Cardiac fibroblast (primary cell): ENCODE results near the gene PRKG1.
"Not testable (repeated sequence)": the region's sequence is repeated elsewhere in the genome, so short reads cannot be mapped to it uniquely, and the experiment has no call there.

Experiments
- DNase-seq, 2 donors: peaks; one replicate each; pipeline versions ENCODE4 v3.0.0 to v3.0.0-alpha.2; 2010; ENCODE audit warnings: low read depth in 2 of 2
- H3K4me3 ChIP-seq, 2 donors: replicated peaks in 1 of 2; 1 replicate in 1 of 2; 2 replicates in 1 of 2; pipeline ENCODE4 v1.5.1; 2011; ENCODE audit warnings: low read depth in 2 of 2, low read length in 2 of 2, mild to moderate bottlenecking in 2 of 2, moderate library complexity in 1 of 2
- TF ChIP-seq, protein P1 (sequence below): IDR thresholded peaks from one replicate; pipeline ENCODE4 v1.5.1; 2011; ENCODE audit warnings: low read depth, mild to moderate bottlenecking, low read length, inconsistent platforms

PRKG1 gene

DNA sequence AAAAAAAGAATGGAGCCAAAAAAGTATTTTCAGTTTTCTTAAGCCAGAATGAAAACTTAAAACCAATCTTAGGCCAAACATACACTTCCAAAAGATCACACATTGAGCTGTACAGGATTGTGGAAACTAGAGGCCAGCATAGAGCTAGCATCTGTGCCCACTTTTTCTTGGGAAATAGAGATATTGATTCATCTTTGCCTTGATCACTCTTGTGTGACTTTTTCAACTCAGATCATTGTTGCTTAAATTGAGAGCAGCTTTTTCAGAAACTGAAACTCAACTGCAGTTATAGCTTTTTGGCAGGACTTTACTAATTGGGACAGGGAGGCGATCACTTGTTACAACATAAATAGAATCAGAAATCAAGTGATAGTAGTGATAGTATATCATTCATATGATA, 132.2 kb downstream of the PRKG1 start:
- DNase-seq: no peak

DNA sequence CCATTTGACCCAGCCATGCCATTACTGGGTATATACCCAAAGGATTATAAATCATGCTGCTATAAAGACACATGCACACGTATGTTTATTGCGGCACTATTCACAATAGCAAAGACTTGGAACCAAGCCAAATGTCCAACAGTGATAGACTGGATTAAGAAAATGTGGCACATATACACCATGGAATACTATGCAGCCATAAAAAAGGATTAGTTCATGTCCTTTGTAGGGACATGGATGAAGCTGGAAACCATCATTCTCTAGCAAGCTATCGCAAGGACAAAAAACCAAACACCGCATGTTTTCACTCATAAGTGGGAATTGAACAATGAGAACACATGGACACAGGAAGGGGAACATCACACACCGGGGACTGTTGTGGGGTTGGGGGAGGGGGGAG, 138.7 kb downstream of the PRKG1 start:
- not testable (repeated sequence) for DNase-seq, H3K4me3 ChIP-seq

More for the DNA sequence above, 132.2 kb downstream of the PRKG1 start:
- no peak overlapping the region for H3K4me3 ChIP-seq
- TF ChIP-seq, protein P1, sequence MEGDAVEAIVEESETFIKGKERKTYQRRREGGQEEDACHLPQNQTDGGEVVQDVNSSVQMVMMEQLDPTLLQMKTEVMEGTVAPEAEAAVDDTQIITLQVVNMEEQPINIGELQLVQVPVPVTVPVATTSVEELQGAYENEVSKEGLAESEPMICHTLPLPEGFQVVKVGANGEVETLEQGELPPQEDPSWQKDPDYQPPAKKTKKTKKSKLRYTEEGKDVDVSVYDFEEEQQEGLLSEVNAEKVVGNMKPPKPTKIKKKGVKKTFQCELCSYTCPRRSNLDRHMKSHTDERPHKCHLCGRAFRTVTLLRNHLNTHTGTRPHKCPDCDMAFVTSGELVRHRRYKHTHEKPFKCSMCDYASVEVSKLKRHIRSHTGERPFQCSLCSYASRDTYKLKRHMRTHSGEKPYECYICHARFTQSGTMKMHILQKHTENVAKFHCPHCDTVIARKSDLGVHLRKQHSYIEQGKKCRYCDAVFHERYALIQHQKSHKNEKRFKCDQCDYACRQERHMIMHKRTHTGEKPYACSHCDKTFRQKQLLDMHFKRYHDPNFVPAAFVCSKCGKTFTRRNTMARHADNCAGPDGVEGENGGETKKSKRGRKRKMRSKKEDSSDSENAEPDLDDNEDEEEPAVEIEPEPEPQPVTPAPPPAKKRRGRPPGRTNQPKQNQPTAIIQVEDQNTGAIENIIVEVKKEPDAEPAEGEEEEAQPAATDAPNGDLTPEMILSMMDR: no peak

DNA sequence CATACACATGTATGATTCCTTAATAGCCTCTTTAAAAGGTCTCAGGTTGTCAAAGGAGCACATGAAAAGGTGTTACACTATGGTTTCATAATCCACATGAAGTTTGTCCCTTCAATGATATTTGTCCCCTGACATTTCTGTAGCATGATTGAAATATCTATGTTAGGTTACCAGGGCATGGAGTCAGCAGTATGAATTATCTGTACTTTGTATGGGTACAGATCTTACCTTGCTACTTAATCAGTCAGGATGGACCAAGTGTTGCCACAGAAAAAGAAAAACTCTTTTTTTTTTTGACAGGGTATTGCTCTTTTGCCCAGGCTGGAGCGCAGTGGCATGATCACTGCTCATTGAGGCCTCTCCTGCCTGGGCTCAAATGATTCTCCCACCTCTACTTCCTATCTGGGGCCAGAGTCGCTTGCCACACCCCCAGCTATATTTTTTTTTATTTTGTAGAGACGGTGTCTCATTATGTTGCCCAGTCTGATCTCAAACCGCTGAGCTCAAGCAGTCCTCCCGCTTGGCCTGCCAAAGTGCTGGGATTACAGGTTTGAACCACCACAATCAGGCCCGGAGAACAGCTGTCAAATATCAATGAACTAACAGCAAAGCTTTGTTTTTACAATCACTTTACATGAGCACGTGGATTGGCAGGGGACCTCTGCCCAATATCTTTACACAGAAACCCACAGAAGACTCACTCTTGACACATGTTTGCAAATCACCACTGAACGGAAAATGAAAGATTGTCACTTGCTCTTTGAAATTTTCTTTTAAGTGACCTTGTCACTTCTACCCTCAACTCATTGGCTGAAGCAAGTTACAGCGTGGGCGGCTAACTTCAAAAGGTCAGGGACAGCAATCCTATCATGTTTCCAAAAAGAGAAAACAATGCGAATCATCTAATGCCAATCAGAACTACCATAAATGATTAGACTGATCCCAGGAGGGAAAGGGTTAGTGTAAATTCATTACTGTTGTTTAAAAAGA, 140.2 kb downstream of the PRKG1 start:
- TF ChIP-seq, protein P1: no peak
- DNase-seq: no peak
- no peak overlapping the region for H3K4me3 ChIP-seq

DNA sequence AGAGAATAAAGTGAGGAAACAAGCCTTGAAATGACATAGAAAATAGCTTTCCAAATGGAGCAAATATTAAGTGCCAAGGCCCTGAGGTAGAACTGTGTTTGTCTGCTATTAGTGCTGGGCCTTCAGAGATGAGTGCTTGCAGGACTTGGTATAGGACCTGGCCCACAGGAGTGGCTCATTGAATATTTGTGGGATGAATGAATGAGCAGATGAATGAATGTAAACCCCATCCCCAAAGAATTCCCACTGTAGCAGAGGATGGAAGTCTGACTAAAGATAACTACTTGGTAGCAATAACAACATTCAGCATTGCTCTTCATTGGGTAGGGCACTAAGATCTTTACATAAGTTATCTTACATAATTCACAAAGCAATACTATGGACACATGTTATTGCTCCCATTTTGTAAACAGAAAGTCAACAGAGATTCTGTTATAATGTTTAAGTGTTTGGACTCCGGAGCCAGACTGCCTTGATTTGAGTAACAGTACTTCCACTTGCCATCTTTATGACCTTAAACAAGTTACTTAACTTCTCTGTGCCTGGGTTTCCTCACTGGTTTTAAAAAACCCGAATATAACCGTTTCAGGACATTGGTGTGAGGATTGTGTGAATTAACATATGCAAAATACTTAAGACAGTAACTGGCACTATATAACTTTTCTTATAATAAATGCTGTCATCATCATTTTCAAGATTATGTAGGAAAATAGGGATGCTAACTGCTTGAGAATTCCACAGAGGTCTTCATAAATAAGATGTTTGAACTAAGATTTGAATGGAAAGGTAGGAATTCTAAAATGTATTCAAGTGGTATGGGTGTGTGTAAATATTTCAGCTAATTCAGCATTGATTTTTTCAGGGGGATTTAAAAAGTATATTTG, 141.9 kb downstream of the PRKG1 start:
- TF ChIP-seq, protein P1: no peak
- H3K4me3 ChIP-seq: no peak overlapping the region
- DNase-seq: no peak

DNA sequence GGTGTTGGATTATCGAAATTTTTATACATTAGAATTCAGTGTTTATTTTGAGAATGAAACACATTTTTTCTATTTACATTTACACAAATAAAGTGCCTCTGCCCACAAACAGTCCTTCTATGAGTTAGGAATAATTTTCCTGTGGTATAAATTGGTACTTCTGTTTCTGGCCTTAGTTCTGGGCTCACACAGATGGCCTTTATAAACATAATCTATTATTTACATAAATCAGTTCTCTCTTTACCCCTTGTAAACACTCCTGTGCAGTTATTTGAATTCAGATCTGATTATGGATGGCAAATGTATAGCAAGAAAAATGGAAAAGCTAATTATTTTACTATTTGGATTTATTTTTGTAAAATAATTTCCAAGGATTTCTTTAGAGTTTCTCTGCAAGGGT, 143.2 kb downstream of the PRKG1 start:
- no peak overlapping the region for H3K4me3 ChIP-seq
- DNase-seq: no peak
- TF ChIP-seq, protein P1: no peak

DNA sequence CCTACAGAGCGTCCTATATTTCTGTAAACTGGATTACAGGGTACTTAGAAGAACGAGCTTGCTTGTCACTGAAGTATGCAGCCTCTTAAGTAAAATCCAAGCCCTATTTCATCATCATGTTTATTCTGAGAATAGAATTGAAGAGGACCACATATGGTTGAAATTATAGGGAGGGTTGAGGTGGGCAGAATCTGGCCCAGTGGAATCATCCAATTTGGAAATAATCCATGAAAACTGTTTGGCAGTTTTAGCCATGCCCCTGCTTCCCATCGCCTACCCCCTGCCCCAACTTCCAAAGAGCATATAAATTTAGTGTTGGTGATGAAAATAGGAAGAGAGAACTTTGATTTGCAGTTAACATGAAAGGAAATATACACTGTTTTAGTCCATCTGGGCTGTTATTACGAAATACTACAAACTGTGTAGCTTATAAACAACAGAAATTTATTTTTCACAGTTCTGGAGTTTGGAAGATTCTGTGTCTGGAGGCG, 150.4 kb downstream of the PRKG1 start:
- DNase-seq: peak; percentile 77 to 80
- TF ChIP-seq, protein P1: no peak
- no peak overlapping the region for H3K4me3 ChIP-seq
